ENCODE results near the gene SCAF4.
"Not testable (repeated sequence)": the region's sequence is repeated elsewhere in the genome, so short reads cannot be mapped to it uniquely, and the experiment has no call there.

SCAF4 gene

GRCh38 chr21:31731857-31732596 lies at the start of gene SCAF4:
TSS of gene SCAF4 (minus strand) at chr21:31732118. CDS start at chr21:31731692, 426 bp downstream.
- peak; percentile 81 for DNase-seq

- no peak for DNase-seq
These were observed 49.0 kb upstream of the SCAF4 start for GRCh38 chr21:31780944-31781343.

GRCh38 chr21:31778546-31778945 lies 46.6 kb upstream of the SCAF4 start:
- DNase-seq: no peak

- no peak for DNase-seq
These were observed 45.9 kb upstream of the SCAF4 start for GRCh38 chr21:31777857-31778256.

- no peak for DNase-seq
These were observed 42.1 kb upstream of the SCAF4 start for GRCh38 chr21:31774031-31774430.

- DNase-seq: no peak
These were observed 41.0 kb upstream of the SCAF4 start for GRCh38 chr21:31772674-31773555.

- no peak for DNase-seq
These were observed 39.8 kb upstream of the SCAF4 start for GRCh38 chr21:31771685-31772084.

GRCh38 chr21:31768710-31769109 lies 36.8 kb upstream of the SCAF4 start:
- no peak for DNase-seq

GRCh38 chr21:31766899-31767298 lies 35.0 kb upstream of the SCAF4 start:
- no peak for DNase-seq

- not testable (repeated sequence) for DNase-seq
These were observed 33.9 kb upstream of the SCAF4 start for GRCh38 chr21:31765850-31766249.

- DNase-seq: no peak
These were observed 29.0 kb upstream of the SCAF4 start for GRCh38 chr21:31760931-31761330.

GRCh38 chr21:31756787-31757186 lies 24.9 kb upstream of the SCAF4 start:
- DNase-seq: no peak

- no peak for DNase-seq
These were observed 23.1 kb upstream of the SCAF4 start for GRCh38 chr21:31755027-31755426.

- no peak for DNase-seq
These were observed 22.7 kb upstream of the SCAF4 start for GRCh38 chr21:31754708-31754960.

GRCh38 chr21:31753949-31754707 lies 22.2 kb upstream of the SCAF4 start:
- no peak for DNase-seq

- DNase-seq: no peak
These were observed 21.0 kb upstream of the SCAF4 start for GRCh38 chr21:31752967-31753366.

- no peak for DNase-seq
These were observed 20.4 kb upstream of the SCAF4 start for GRCh38 chr21:31752352-31752751.

- DNase-seq: no peak
These were observed 18.9 kb upstream of the SCAF4 start for GRCh38 chr21:31750843-31751242.

GRCh38 chr21:31744182-31744800 lies 12.4 kb upstream of the SCAF4 start:
- no peak for DNase-seq

- no peak for DNase-seq
These were observed 11.8 kb upstream of the SCAF4 start for GRCh38 chr21:31743712-31744111.

- no peak for DNase-seq
These were observed 9.2 kb upstream of the SCAF4 start for GRCh38 chr21:31741116-31741515.

GRCh38 chr21:31737586-31738397 lies 5.9 kb upstream of the SCAF4 start:
- not testable (repeated sequence) for DNase-seq

Measured in activated naive CD4-positive, alpha-beta T cell treated with Interleukin-2 at 50 U/mL for 16 hours (primary cell).